Lower lobe of right lung (tissue), 2 donors: ENCODE data around the gene KLHDC3. TPM values are rescaled to one million over a fixed set of nuclear protein-coding genes. Genes with fewer than 3 reads are reported as not detected.

Experiments
- ATAC-seq, 2 donors: fragments of 200-7000 bp; cut with Tn5 transposase; one replicate each; pipeline ENCODE4 v1.9.1; 2020 to 2022; ENCODE audit warnings: mild to moderate bottlenecking in 2 of 2, moderate library complexity in 2 of 2
- DNase-seq: peaks from one replicate; pipeline ENCODE4 v3.0.0-alpha.2; 2020
- H3K27ac ChIP-seq: fragments of 200-600 bp; one replicate; pipeline ENCODE4 v1.8.0; 2022
- H3K27me3 ChIP-seq: fragments of 200-600 bp; one replicate; pipeline ENCODE4 v1.8.0; 2022; ENCODE audit warnings: low read depth
- H3K36me3 ChIP-seq: fragments of 200-600 bp; one replicate; pipeline ENCODE4 v1.8.0; 2022; ENCODE audit warnings: mild to moderate bottlenecking
- H3K4me1 ChIP-seq: fragments of 200-600 bp; one replicate; pipeline ENCODE4 v1.8.0; 2022
- H3K4me3 ChIP-seq: fragments of 200-600 bp; one replicate; pipeline ENCODE4 v1.8.0; 2022; ENCODE audit warnings: mild to moderate bottlenecking
- H3K9me3 ChIP-seq: fragments of 200-600 bp; one replicate; pipeline ENCODE4 v1.8.0; 2022
- intact Hi-C: fragments of 100-400 bp; cut with DNase I; formaldehyde crosslinking; loops from one replicate; pipeline ENCODE4 v1.11.0; 2022
- total RNA-seq: library from RNA; stranded (reverse); fragmentation: NEBNext Ultra II Directional; extraction: Animal tissue kit (Norgen Biotek cat#: 25700); gene quantifications from one replicate; pipeline ENCODE4 v1.2.1, GENCODE V29; 2021
- TF ChIP-seq, protein P1 (sequence below): fragments of 200-600 bp; IDR thresholded peaks from one replicate; pipeline ENCODE4 v1.8.0; 2022; ENCODE audit warnings: antibody characterized with exemption, mild to moderate bottlenecking
- donor health status: DM: no; HTN: yes; CAD: no; lungs with severe emphysema.

KLHDC3 gene
- total RNA-seq, 1 donor from 2014 or later, result 59.3 TPM

DNA sequence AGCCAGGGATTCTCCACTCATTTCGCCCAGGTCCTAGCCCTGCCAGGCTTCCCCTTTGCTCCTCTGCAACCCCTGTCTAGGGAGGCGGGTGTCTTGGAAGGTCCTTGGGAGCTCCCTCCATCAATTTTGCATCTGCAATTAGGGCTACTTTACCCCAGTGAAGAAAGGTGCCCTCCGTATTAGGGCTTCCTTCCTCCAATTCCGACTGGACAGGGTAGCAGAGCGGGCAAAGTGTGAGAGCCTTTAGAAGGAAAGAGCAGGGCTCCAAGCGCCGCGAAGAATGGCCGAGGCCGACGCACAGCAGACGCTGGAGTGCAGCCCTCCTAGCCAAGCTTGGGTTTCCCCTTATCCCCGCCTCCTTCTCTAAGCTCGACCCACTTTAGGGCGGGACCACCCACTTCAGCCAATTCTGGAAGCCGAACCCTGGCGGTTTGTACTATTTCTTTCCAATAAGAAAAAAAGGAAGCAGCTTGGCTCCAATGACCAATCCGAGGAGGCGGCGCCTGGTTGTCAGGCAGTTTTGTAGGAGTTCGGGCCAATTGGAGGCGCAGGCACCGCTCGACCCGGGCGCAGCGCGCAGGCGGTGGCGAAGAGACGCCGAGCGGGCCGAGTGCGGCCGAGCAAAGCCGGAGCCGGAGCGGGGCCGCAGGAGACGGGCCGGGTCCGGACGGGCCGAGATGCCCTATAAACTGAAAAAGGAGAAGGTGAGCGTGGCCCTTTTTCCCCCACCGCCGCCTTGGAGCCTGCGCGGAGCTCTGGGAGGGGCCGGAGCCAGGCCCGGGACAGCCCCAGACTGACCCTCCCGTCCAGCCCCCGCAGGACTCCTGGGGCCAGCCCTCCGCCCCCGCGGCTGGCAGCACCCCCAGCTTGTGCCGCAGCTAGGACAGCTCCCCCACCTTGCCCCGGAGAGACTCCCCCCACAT is 29.8 kb upstream of the KLHDC3 start, which contains the start of gene PPP2R5D:
TSS of gene PPP2R5D (plus strand) at position 570 of the 923 bp plus-strand sequence. CDS start at position 678, 108 bp downstream.
- peak within 1 kb of the TSS; percentile 84 for H3K27ac ChIP-seq
- TF ChIP-seq, protein P1, sequence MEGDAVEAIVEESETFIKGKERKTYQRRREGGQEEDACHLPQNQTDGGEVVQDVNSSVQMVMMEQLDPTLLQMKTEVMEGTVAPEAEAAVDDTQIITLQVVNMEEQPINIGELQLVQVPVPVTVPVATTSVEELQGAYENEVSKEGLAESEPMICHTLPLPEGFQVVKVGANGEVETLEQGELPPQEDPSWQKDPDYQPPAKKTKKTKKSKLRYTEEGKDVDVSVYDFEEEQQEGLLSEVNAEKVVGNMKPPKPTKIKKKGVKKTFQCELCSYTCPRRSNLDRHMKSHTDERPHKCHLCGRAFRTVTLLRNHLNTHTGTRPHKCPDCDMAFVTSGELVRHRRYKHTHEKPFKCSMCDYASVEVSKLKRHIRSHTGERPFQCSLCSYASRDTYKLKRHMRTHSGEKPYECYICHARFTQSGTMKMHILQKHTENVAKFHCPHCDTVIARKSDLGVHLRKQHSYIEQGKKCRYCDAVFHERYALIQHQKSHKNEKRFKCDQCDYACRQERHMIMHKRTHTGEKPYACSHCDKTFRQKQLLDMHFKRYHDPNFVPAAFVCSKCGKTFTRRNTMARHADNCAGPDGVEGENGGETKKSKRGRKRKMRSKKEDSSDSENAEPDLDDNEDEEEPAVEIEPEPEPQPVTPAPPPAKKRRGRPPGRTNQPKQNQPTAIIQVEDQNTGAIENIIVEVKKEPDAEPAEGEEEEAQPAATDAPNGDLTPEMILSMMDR, result no peak
- H3K4me3 ChIP-seq, result peak within 1 kb of the TSS; percentile 94
- H3K36me3 ChIP-seq, result peaks cover 8% of the 10 kb centered on the region
- ATAC-seq, result peak; percentile 97 to 98
- H3K4me1 ChIP-seq, result peaks cover 50% of the 10 kb centered on the region
- no peaks in the 10 kb centered on the region for H3K9me3 ChIP-seq
- H3K27me3 ChIP-seq, result no peaks in the 10 kb centered on the region
- intact Hi-C loops, result no loop called here
- peak; percentile 98 for DNase-seq

DNA sequence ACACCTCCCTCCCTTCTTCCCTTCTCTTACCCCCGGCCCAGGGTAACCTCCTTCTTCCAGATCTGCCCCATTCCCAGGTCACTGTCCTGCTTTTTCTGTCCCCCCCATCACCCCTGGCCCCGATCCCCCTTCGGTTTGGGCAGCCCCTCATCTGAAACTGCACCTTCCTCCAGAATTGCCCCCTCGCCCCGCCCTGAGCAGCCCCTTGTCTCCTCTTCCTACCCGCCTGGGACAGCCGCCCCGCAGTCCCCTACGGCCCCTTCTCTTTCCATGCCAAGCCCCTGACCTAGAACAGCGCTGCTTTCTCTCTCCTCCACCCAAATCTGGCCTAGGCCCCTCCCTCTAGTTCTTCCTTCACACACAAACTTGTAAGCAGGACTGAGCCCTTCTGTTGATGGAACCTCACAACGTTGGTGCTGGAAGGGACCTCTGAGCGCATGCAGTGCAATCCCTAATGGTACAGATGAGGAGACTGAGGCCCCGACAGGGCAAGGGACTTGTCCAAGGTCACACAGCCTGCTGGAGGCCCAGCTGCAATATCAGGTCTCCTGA is 29.0 kb upstream of the KLHDC3 start:
- peak overlapping the region; percentile 94 for H3K4me3 ChIP-seq
- ATAC-seq, result peak; percentile 3 to 4
- TF ChIP-seq, protein P1, result no peak
- DNase-seq, result no peak
- H3K27me3 ChIP-seq, result no peaks in the 10 kb centered on the region
- intact Hi-C loops, result no loop called here
- peaks cover 43% of the 10 kb centered on the region for H3K4me1 ChIP-seq
- peak overlapping the region; percentile 84 for H3K27ac ChIP-seq
- peaks cover 16% of the 10 kb centered on the region for H3K36me3 ChIP-seq
- H3K9me3 ChIP-seq, result no peaks in the 10 kb centered on the region

DNA sequence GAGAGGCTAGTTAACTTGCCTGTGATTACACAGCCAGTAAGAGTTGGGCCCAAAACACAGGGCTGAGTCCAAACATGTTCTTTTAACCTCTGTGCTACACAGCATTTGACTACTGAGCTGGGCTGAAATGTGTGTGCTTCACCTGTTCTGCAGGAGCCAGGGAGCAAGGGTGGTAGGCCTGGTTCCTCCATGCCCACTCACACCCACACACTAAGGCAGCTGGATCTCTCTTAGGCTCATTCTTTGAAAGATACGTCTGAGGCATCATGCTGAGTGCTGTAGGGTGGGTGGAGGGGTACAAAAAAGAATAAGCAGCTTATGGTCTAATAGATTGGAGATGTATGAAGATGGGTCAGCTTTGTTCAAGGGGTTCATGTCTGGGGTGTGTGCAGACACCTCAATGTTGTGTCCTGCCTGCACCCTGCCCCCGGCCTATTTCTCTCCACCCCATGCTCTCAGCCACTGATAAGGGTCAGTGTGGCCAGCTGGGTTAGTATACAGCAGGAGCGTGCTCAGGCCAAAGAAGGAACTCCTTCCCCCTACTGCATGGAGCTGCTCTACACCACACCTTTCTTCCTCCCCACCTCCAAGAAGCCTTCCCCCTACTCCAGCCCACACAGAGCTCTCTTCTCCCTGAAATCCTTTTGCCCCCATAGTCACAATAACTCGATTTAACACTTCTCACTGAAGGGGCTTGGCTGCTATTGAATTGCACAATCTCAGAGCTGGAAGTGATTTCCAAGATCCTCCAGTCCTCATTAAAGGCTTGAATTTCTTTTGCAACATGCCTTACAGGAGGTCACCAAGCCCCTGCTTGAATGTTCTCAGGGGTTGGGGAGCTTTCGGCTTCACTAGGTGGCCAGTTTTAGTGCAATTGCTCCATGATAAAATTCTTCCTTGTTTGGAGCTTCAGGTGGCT is 26.3 kb upstream of the KLHDC3 start:
- Histone ChIP-seq H3K27me3 (no peaks in the 10 kb centered on the region), H3K9me3 (no peaks in the 10 kb centered on the region), H3K36me3 (peaks cover 34% of the 10 kb centered on the region), H3K4me1 (peaks cover 41% of the 10 kb centered on the region), H3K27ac (no peak overlapping the region), H3K4me3 (no peak overlapping the region)
- DNase-seq (no peak), ATAC-seq (no peak)
- intact Hi-C loops, result no loop called here
- TF ChIP-seq, protein P1, result no peak

DNA sequence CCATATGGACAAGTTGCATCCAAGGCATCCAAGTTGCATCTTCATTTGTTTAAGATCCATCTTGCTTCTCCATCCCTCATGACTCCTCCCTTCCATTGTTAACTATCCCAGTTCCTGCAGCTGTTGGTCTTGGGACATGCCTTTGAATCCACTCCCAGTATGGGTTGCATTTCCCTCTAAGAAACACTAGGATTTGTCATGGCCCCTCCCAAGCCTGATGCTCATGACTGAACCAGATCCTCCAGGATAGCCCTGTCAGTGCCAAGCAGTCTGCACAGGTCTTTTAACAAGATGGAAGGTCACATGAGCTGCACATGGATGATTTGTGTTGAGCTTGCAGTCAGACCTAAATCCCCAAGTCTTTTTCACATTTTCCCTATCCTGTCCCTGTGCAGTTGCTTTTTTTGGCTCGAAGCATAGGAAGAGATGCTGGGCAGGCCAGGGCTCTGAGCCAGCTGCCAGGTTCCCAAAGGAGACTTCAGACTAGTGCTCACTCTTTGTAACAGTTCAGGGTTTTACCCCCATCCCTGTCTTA is 25.5 kb upstream of the KLHDC3 start:
- no peak overlapping the region for H3K4me3 ChIP-seq
- peaks cover 34% of the 10 kb centered on the region for H3K36me3 ChIP-seq
- no peaks in the 10 kb centered on the region for H3K27me3 ChIP-seq
- TF ChIP-seq, protein P1, result no peak
- ATAC-seq, result no peak
- no peaks in the 10 kb centered on the region for H3K9me3 ChIP-seq
- no peak overlapping the region for H3K27ac ChIP-seq
- no peak for DNase-seq
- intact Hi-C loops, result no loop called here
- peaks cover 39% of the 10 kb centered on the region for H3K4me1 ChIP-seq

- Histone ChIP-seq H3K27ac (no peak overlapping the region), H3K9me3 (no peaks in the 10 kb centered on the region), H3K4me3 (no peak overlapping the region), H3K36me3 (peaks cover 34% of the 10 kb centered on the region), H3K27me3 (no peaks in the 10 kb centered on the region), H3K4me1 (peaks cover 35% of the 10 kb centered on the region)
- TF ChIP-seq, protein P1, result no peak
- intact Hi-C loops, result no loop called here
- DNase-seq (no peak), ATAC-seq (no peak)
Measured at GRCh38 chr6:42989923-42990322, 24.1 kb upstream of the KLHDC3 start.
